Measurements from ENCODE around the gene RPL41. TPM values are rescaled to one million over a fixed set of nuclear protein-coding genes. Genes with fewer than 3 reads are reported as not detected.

Gene RPL41
- total and polyA plus RNA-seq, 9 of the 15 experiments (the other 6 are each of a cell fraction or from before 2014, with no cell fraction given) = 3,403 to 11,276 (median 5,604) TPM

DNA sequence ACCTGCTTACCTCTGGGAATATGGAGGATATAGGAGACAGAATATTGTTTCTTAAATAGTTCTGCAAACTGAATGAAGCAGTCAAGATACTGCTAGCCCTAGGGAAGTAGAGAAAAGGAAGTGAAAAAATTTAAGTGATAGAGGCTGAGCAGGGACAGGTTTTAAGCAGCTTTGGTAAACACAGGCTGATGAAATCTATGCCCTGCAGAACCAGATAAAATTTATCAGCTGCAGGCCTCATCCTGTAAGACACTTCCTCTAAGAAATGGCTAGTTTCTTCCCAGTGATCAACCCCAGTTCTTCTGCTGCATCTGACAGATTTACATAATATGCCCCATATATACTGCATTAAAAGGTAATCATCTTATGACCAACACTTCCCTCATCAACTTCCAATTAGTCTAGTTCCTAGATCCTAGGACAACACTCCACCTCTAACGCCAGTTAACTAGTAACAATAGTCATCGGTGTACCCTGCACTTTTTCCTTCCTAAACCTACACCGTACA, 10.4 kb downstream of the RPL41 start (continued):
- TF ChIP-seq, protein P1, sequence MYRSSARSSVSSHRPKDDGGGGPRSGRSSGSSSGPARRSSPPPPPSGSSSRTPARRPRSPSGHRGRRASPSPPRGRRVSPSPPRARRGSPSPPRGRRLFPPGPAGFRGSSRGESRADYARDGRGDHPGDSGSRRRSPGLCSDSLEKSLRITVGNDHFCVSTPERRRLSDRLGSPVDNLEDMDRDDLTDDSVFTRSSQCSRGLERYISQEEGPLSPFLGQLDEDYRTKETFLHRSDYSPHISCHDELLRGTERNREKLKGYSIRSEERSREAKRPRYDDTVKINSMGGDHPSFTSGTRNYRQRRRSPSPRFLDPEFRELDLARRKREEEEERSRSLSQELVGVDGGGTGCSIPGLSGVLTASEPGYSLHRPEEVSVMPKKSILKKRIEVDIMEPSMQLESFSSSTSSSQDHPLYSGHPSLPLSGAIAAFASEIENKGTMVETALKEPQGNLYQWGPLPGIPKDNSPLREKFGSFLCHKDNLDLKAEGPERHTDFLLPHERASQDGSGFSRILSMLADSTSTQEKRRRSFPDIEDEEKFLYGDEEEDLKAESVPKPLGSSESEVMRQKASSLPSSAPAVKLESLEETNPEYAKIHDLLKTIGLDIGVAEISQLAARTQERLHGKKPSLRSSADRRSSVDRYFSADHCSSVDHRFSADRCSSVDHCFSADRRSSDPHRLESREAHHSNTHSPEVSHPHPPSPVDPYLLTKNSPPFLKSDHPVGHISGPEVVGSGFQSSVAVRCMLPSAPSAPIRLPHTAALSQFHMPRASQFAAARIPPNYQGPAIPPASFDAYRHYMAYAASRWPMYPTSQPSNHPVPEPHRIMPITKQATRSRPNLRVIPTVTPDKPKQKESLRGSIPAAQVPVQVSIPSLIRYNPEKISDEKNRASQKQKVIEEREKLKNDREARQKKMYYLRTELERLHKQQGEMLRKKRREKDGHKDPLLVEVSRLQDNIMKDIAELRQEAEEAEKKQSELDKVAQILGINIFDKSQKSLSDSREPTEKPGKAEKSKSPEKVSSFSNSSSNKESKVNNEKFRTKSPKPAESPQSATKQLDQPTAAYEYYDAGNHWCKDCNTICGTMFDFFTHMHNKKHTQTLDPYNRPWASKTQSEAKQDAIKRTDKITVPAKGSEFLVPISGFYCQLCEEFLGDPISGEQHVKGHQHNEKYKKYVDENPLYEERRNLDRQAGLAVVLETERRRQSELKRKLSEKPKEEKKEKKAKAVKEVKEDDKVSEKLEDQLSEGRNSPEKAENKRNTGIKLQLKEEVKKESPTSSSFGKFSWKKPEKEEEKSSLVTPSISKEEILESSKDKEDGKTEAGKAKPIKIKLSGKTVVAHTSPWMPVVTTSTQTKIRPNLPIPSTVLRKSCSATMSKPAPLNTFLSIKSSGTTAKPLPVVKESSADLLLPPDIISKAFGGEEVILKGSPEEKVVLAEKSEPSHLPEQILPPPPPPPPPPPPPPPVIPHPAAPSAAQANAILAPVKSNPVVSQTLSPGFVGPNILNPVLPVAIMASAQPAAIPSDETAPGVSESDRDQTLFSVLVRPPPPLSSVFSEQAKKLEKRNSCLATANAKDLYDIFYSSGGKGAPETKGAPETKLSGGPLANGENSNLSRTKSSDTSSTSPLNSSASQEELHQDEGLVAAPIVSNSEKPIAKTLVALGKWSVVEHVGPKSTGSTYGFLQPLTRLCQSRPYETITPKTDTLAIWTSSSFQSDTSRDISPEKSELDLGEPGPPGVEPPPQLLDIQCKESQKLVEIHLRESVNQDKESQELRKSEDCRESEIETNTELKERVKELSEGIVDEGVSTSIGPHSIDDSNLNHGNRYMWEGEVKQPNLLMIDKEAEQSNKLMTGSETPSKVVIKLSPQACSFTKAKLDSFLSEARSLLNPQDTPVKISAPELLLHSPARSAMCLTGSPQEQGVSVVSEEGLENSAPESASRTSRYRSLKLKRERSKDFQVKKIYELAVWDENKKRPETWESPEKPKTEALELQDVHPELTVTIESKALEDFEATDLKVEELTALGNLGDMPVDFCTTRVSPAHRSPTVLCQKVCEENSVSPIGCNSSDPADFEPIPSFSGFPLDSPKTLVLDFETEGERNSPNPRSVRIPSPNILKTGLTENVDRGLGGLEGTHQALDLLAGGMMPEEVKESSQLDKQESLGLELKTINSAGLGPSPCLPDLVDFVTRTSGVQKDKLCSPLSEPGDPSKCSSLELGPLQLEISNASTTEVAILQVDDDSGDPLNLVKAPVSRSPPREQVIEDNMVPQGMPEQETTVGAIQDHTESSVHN (IDR thresholded peaks at IDR 0.05; ENCODE audit: borderline replicate concordance in 1 of 2, low read depth in 1 of 2) = 0 out of 4 replicates have a peak, but pooled peaks of 1 of the 2 experiments have one; percentile 59
- TF ChIP-seq POLR2G (IDR thresholded peaks at IDR 0.05; ENCODE audit: low read depth, low read length) (peak; percentile 49; the same call in 1 of the 2 replicates), CREM (IDR thresholded peaks at IDR 0.05; ENCODE audit: low read depth) (peak; percentile 58), POLR2AphosphoS5 (IDR thresholded peaks at IDR 0.05; ENCODE audit: control insufficient read depth, insufficient read depth, low read depth, low read length) (peak; percentile 62; the same call in 1 of the 2 replicates), CAMTA2 (CRISPR knock-in tag; conservative IDR thresholded peaks at IDR 0.05) (no peak), LARP7 (IDR thresholded peaks at IDR 0.05) (no peak; the same call in 1 of the 2 replicates), ZNF589 (CRISPR knock-in tag; IDR thresholded peaks at IDR 0.05; ENCODE audit: low read depth) (peak; percentile 69; the same call in 1 of the 2 replicates), MYNN (IDR thresholded peaks at IDR 0.05) (0 out of 2 replicates have a peak, but pooled peaks have one; percentile 43), MYNN (CRISPR knock-in tag; IDR thresholded peaks at IDR 0.05) (no peak), TAF9B (IDR thresholded peaks at IDR 0.05; ENCODE audit: partially characterized antibody) (peak; percentile 55), ETV5 (CRISPR knock-in tag; IDR thresholded peaks at IDR 0.05; ENCODE audit: low read depth) (peak; percentile 73; the same call in 1 of the 2 replicates), ESRRA (IDR thresholded peaks at IDR 0.05; ENCODE audit: borderline replicate concordance, low read depth) (0 out of 2 replicates have a peak, but pooled peaks have one; percentile 9), TCF3 (CRISPR knock-in tag; IDR thresholded peaks at IDR 0.05) (peak; percentile 94), ZBTB7A (IDR thresholded peaks at IDR 0.05; ENCODE audit: borderline replicate concordance, control insufficient read depth, low read depth, low read length) (no peak), CCAR2 (IDR thresholded peaks at IDR 0.05; ENCODE audit: low read depth, low read length) (no peak), FOXA3 (CRISPR knock-in tag; conservative IDR thresholded peaks at IDR 0.05 in 1 of 2, IDR thresholded peaks at IDR 0.05 in 1 of 2) (peak; percentile 93 to 99), MEIS2 (IDR thresholded peaks at IDR 0.05; ENCODE audit: partially characterized antibody) (peak; percentile 74), BCOR (IDR thresholded peaks at IDR 0.05) (peak; percentile 12; the same call in 1 of the 2 replicates), ZNF766 (CRISPR knock-in tag; conservative IDR thresholded peaks at IDR 0.05) (peak; percentile 84)
- TF ChIP-seq, protein P2, sequence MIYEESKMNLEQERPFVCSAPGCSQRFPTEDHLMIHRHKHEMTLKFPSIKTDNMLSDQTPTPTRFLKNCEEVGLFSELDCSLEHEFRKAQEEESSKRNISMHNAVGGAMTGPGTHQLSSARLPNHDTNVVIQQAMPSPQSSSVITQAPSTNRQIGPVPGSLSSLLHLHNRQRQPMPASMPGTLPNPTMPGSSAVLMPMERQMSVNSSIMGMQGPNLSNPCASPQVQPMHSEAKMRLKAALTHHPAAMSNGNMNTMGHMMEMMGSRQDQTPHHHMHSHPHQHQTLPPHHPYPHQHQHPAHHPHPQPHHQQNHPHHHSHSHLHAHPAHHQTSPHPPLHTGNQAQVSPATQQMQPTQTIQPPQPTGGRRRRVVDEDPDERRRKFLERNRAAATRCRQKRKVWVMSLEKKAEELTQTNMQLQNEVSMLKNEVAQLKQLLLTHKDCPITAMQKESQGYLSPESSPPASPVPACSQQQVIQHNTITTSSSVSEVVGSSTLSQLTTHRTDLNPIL (CRISPR knock-in tag; IDR thresholded peaks at IDR 0.05) = 0 out of 2 replicates have a peak, but pooled peaks have one; percentile 58

Data from K562 (cell line).